NCI-H146 (cell line): ENCODE data around the gene GNB2.
A peak's percentile ranks its signal among the peaks of the same experiment; 100 is the strongest.
"Not testable (repeated sequence)": the region's sequence is repeated elsewhere in the genome, so short reads cannot be mapped to it uniquely, and the experiment has no call there.

Experiments
- DNase-seq: peaks from one replicate; lab custom pipeline; 2025; lab: John Stamatoyannopoulos, UW

Gene GNB2

GRCh38 chr7:100665168-100665726 is 8.3 kb upstream of the GNB2 start:
- DNase-seq = no peak

GRCh38 chr7:100667331-100668068 is 6.0 kb upstream of the GNB2 start:
- no peak for DNase-seq

GRCh38 chr7:100668069-100668449 is 5.5 kb upstream of the GNB2 start:
- no peak for DNase-seq

GRCh38 chr7:100669106-100669505 is 4.4 kb upstream of the GNB2 start:
- DNase-seq = not testable (repeated sequence)

GRCh38 chr7:100670074-100670473 is 3.5 kb upstream of the GNB2 start:
- DNase-seq = no peak

- no peak for DNase-seq
Observed at GRCh38 chr7:100671353-100672327, 1.9 kb upstream of the GNB2 start.

GRCh38 chr7:100673942-100674410 is 436 bp downstream of the GNB2 start:
- DNase-seq = peak; percentile 55

- DNase-seq = peak; percentile 52
Observed at GRCh38 chr7:100674411-100675104, 1.0 kb downstream of the GNB2 start.

GRCh38 chr7:100675105-100675451 is 1.5 kb downstream of the GNB2 start:
- peak; percentile 52 for DNase-seq

GRCh38 chr7:100675581-100676350 is 2.2 kb downstream of the GNB2 start:
- DNase-seq = peak; percentile 56

- DNase-seq = no peak
Observed at GRCh38 chr7:100676501-100677306, 3.2 kb downstream of the GNB2 start.

- DNase-seq = no peak
Observed at GRCh38 chr7:100677308-100678267, 4.0 kb downstream of the GNB2 start.

GRCh38 chr7:100678291-100678984 is 4.9 kb downstream of the GNB2 start:
- DNase-seq = no peak

- DNase-seq = no peak
Observed at GRCh38 chr7:100679129-100679926, 5.8 kb downstream of the GNB2 start.

- DNase-seq = no peak
Observed at GRCh38 chr7:100679927-100680575, 6.5 kb downstream of the GNB2 start.

- DNase-seq = no peak
Observed at GRCh38 chr7:100680576-100681271, 7.2 kb downstream of the GNB2 start.
